Mammary epithelial cell (primary cell): ENCODE data around the gene TMOD1.

ENCODE experiments used
- CTCF ChIP-seq, 2 donors: IDR thresholded peaks in 1 of 2; conservative IDR thresholded peaks in 1 of 2; 2 replicates each; pipeline ENCODE4 v1.5.1; 2011 to 2012; ENCODE audit warnings: inconsistent platforms in 2 of 2, low read length in 2 of 2, mild to moderate bottlenecking in 2 of 2, control low read depth in 1 of 2, low read depth in 1 of 2; ENCODE audit not compliant: insufficient read depth in 1 of 2; ENCODE audit errors: extremely low read depth in 1 of 2
- EZH2 ChIP-seq: IDR thresholded peaks from 2 replicates; pipeline ENCODE4 v1.6.1; 2012; ENCODE audit warnings: low read length, inconsistent platforms, borderline replicate concordance

GRCh38 chr9:97578846-97579245 lies 77.4 kb downstream of the TMOD1 start:
- TF ChIP-seq CTCF (conservative IDR thresholded peaks at IDR 0.05 in 1 of 2, IDR thresholded peaks at IDR 0.05 in 1 of 2; ENCODE audit: extremely low read depth in 1 of 2, insufficient read depth in 1 of 2, low read depth in 1 of 2, low read length in 2 of 2) (no peak), EZH2 (no peak)
